NCI-H128 (cell line): ENCODE data around the gene RBX1.
A peak's percentile ranks its signal among the peaks of the same experiment; 100 is the strongest.

ENCODE experiments used
- DNase-seq: peaks from one replicate; lab custom pipeline; 2025; ENCODE audit not compliant: unreplicated experiment; lab: John Stamatoyannopoulos, UW

The RBX1 gene

DNA sequence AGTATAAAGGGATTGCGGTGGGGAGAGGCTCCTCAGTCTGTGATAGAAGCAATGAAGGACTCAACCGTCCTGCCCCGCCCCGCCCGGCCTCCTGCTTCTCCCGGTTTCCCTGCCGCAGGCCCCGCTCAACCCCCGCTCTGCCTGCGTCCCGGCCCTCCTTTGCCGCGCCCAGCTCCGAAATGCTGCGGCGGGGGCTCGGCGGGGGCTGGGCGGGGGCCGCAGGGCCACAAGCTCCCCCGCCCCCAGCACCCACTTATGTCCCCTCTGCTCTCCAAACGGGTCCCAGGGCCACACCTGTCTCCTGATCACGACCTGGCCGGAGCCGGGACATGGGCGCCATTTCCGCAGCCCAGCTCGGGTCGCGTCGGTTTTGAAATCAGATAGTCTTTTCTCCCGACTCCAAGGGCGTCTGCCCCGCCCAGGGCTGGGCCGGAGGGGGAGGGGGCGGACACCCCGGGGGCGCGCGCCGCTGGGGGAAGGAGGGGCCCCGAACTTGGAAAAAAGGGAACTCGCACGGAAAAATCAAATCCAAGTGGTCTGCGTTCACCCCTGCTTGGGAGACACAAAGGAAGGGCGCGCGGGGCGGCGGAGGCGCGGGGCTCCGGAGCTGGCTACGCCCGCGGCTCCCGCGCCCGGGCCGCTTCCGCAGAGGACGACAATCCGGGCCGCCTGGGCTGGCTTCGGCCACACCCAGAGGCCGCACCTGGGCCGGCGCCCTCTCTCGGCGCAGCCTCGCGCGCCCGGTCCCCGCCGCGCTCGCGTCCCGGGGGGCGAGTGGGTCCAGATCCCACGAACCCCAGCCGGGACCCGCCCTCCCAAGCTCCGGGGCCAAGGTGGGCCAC lies 70.7 kb downstream of the RBX1 start:
- DNase-seq: peak; percentile 28

- peak; percentile 78 for DNase-seq
Observed at GRCh38 chr22:41022470-41023298, 71.5 kb downstream of the RBX1 start.
